ENCODE measurements around the gene MTCH1.

DNA sequence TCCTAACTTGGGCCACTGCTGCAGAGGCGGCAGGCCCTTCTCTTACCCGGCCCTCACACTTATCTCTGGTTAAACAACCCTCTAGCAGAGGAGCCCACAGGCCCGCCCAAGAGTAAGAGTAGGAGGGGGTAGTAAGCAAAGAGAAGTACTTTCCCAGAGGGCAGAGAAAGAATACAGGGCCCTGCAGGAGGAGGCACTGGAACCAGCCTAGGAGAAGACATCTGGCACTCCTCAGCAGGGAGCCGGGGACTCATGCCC lies 10.1 kb downstream of the MTCH1 start:
- TF ChIP-seq, protein P1, sequence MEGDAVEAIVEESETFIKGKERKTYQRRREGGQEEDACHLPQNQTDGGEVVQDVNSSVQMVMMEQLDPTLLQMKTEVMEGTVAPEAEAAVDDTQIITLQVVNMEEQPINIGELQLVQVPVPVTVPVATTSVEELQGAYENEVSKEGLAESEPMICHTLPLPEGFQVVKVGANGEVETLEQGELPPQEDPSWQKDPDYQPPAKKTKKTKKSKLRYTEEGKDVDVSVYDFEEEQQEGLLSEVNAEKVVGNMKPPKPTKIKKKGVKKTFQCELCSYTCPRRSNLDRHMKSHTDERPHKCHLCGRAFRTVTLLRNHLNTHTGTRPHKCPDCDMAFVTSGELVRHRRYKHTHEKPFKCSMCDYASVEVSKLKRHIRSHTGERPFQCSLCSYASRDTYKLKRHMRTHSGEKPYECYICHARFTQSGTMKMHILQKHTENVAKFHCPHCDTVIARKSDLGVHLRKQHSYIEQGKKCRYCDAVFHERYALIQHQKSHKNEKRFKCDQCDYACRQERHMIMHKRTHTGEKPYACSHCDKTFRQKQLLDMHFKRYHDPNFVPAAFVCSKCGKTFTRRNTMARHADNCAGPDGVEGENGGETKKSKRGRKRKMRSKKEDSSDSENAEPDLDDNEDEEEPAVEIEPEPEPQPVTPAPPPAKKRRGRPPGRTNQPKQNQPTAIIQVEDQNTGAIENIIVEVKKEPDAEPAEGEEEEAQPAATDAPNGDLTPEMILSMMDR (conservative IDR thresholded peaks at IDR 0.05; ENCODE audit: low read depth, low read length): no peak
- TF ChIP-seq SMC3 (IDR thresholded peaks at IDR 0.05; ENCODE audit: low read depth, low read length) (no peak), BHLHE40 (IDR thresholded peaks at IDR 0.05; ENCODE audit: low read depth, low read length) (no peak), POLR2A (IDR thresholded peaks at IDR 0.05; ENCODE audit: low read depth, low read length) (no peak)
- TF ChIP-seq, protein P2, sequence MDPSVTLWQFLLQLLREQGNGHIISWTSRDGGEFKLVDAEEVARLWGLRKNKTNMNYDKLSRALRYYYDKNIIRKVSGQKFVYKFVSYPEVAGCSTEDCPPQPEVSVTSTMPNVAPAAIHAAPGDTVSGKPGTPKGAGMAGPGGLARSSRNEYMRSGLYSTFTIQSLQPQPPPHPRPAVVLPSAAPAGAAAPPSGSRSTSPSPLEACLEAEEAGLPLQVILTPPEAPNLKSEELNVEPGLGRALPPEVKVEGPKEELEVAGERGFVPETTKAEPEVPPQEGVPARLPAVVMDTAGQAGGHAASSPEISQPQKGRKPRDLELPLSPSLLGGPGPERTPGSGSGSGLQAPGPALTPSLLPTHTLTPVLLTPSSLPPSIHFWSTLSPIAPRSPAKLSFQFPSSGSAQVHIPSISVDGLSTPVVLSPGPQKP (IDR thresholded peaks at IDR 0.05; ENCODE audit: borderline replicate concordance, low read depth, low read length): no peak

Measured in IMR-90 (cell line).